ENCODE data around the gene NGEF. TPM values are rescaled to one million over a fixed set of nuclear protein-coding genes. Genes with fewer than 3 reads are reported as not detected.

NGEF gene
- total RNA-seq, 1 experiment from 2014 or later = 5.4 TPM

DNA sequence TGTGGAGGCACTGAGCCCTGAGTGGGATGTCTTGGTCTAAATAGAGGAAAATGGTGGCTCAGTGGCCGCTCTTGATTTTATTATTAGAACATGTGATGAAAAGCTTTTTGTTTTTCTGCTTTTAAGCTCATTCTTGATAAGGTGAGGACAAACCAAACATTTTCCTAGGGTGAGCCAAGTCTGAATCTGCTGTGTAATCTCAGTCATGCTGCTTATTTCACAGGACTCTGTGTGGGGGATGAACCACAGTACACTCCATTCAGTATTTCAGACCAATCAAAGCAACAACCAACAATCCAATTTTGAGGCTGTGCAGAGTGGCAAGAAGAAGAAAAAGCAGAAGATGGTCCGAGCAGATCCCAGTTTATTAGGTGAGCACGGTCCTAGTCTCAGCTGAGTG lies 163.0 kb downstream of the NGEF start:
- Mint-ChIP-seq H3K27me3 (ENCODE audit: low read depth) (no peaks in the 10 kb centered on the region), H3K4me1 (no peaks in the 10 kb centered on the region), H3K27ac (no peak overlapping the region), H3K36me3 (peaks cover 53% of the 10 kb centered on the region), H3K4me3 (no peak overlapping the region), H3K9me3 (no peaks in the 10 kb centered on the region)
- ChIA-PET CTCF (no interaction called here), POLR2A (no interaction called here)
- TF ChIP-seq, protein P1, sequence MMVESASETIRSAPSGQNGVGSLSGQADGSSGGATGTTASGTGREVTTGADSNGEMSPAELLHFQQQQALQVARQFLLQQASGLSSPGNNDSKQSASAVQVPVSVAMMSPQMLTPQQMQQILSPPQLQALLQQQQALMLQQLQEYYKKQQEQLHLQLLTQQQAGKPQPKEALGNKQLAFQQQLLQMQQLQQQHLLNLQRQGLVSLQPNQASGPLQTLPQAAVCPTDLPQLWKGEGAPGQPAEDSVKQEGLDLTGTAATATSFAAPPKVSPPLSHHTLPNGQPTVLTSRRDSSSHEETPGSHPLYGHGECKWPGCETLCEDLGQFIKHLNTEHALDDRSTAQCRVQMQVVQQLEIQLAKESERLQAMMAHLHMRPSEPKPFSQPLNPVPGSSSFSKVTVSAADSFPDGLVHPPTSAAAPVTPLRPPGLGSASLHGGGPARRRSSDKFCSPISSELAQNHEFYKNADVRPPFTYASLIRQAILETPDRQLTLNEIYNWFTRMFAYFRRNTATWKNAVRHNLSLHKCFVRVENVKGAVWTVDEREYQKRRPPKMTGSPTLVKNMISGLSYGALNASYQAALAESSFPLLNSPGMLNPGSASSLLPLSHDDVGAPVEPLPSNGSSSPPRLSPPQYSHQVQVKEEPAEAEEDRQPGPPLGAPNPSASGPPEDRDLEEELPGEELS (CRISPR knock-in tag; IDR thresholded peaks at IDR 0.05) = no peak
- TF ChIP-seq SMAD4 (CRISPR knock-in tag; IDR thresholded peaks at IDR 0.05) = no peak
- TF ChIP-seq MYBL2 (CRISPR knock-in tag; IDR thresholded peaks at IDR 0.05) = no peak
- no peak for TF ChIP-seq ZNF317 (CRISPR knock-in tag; IDR thresholded peaks at IDR 0.05; ENCODE audit: borderline replicate concordance, low read depth)
- no peak for TF ChIP-seq MLX (CRISPR knock-in tag; IDR thresholded peaks at IDR 0.05)
- TF ChIP-seq, protein P2, sequence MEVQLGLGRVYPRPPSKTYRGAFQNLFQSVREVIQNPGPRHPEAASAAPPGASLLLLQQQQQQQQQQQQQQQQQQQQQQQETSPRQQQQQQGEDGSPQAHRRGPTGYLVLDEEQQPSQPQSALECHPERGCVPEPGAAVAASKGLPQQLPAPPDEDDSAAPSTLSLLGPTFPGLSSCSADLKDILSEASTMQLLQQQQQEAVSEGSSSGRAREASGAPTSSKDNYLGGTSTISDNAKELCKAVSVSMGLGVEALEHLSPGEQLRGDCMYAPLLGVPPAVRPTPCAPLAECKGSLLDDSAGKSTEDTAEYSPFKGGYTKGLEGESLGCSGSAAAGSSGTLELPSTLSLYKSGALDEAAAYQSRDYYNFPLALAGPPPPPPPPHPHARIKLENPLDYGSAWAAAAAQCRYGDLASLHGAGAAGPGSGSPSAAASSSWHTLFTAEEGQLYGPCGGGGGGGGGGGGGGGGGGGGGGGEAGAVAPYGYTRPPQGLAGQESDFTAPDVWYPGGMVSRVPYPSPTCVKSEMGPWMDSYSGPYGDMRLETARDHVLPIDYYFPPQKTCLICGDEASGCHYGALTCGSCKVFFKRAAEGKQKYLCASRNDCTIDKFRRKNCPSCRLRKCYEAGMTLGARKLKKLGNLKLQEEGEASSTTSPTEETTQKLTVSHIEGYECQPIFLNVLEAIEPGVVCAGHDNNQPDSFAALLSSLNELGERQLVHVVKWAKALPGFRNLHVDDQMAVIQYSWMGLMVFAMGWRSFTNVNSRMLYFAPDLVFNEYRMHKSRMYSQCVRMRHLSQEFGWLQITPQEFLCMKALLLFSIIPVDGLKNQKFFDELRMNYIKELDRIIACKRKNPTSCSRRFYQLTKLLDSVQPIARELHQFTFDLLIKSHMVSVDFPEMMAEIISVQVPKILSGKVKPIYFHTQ (CRISPR knock-in tag; IDR thresholded peaks at IDR 0.05) = no peak
- no peak for TF ChIP-seq GABPB1 (CRISPR knock-in tag; IDR thresholded peaks at IDR 0.05)
- TF ChIP-seq NR2C2 (CRISPR knock-in tag; IDR thresholded peaks at IDR 0.05) = no peak
- TF ChIP-seq ATF2 (CRISPR knock-in tag; IDR thresholded peaks at IDR 0.05; ENCODE audit: borderline replicate concordance, low read depth) = no peak
- TF ChIP-seq IRF2 (CRISPR knock-in tag; IDR thresholded peaks at IDR 0.05; ENCODE audit: borderline replicate concordance, low read depth) = no peak
- TF ChIP-seq, protein P3, sequence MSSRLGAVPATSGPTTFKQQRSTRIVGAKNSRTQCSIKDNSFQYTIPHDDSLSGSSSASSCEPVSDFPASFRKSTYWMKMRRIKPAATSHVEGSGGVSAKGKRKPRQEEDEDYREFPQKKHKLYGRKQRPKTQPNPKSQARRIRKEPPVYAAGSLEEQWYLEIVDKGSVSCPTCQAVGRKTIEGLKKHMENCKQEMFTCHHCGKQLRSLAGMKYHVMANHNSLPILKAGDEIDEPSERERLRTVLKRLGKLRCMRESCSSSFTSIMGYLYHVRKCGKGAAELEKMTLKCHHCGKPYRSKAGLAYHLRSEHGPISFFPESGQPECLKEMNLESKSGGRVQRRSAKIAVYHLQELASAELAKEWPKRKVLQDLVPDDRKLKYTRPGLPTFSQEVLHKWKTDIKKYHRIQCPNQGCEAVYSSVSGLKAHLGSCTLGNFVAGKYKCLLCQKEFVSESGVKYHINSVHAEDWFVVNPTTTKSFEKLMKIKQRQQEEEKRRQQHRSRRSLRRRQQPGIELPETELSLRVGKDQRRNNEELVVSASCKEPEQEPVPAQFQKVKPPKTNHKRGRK (CRISPR knock-in tag; IDR thresholded peaks at IDR 0.05; ENCODE audit: borderline replicate concordance) = no peak
- TF ChIP-seq NFE2L1 (CRISPR knock-in tag; IDR thresholded peaks at IDR 0.05) = no peak
- TF ChIP-seq SOX15 (CRISPR knock-in tag; IDR thresholded peaks at IDR 0.05) = no peak
- TF ChIP-seq RORB (CRISPR knock-in tag; IDR thresholded peaks at IDR 0.05) = no peak
- no peak for TF ChIP-seq NFATC4 (CRISPR knock-in tag; IDR thresholded peaks at IDR 0.05)
- TF ChIP-seq GTF2I (CRISPR knock-in tag; conservative IDR thresholded peaks at IDR 0.05) = no peak
- no peak for TF ChIP-seq NFYB (CRISPR knock-in tag; conservative IDR thresholded peaks at IDR 0.05; ENCODE audit: low read depth)
- no peak for ATAC-seq
- DNase-seq (ENCODE audit: low spot score) = no peak

GRCh38 chr2:232846055-232846454 lies 167.0 kb downstream of the NGEF start:
- no peak for TF ChIP-seq ZNF121 (CRISPR knock-in tag; IDR thresholded peaks at IDR 0.05)
- TF ChIP-seq RELA (CRISPR knock-in tag; IDR thresholded peaks at IDR 0.05; ENCODE audit: borderline replicate concordance) = no peak
- TF ChIP-seq, protein P4, sequence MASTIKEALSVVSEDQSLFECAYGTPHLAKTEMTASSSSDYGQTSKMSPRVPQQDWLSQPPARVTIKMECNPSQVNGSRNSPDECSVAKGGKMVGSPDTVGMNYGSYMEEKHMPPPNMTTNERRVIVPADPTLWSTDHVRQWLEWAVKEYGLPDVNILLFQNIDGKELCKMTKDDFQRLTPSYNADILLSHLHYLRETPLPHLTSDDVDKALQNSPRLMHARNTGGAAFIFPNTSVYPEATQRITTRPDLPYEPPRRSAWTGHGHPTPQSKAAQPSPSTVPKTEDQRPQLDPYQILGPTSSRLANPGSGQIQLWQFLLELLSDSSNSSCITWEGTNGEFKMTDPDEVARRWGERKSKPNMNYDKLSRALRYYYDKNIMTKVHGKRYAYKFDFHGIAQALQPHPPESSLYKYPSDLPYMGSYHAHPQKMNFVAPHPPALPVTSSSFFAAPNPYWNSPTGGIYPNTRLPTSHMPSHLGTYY (CRISPR knock-in tag; IDR thresholded peaks at IDR 0.05) = no peak
- TF ChIP-seq, protein P5, sequence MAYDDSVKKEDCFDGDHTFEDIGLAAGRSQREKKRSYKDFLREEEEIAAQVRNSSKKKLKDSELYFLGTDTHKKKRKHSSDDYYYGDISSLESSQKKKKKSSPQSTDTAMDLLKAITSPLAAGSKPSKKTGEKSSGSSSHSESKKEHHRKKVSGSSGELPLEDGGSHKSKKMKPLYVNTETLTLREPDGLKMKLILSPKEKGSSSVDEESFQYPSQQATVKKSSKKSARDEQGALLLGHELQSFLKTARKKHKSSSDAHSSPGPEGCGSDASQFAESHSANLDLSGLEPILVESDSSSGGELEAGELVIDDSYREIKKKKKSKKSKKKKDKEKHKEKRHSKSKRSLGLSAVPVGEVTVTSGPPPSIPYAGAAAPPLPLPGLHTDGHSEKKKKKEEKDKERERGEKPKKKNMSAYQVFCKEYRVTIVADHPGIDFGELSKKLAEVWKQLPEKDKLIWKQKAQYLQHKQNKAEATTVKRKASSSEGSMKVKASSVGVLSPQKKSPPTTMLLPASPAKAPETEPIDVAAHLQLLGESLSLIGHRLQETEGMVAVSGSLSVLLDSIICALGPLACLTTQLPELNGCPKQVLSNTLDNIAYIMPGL (CRISPR knock-in tag; IDR thresholded peaks at IDR 0.05) = no peak
- Mint-ChIP-seq H3K4me3 (no peak overlapping the region), H3K36me3 (peaks cover 64% of the 10 kb centered on the region), H3K27ac (no peak overlapping the region), H3K27me3 (ENCODE audit: low read depth) (no peaks in the 10 kb centered on the region), H3K9me3 (no peaks in the 10 kb centered on the region), H3K4me1 (no peaks in the 10 kb centered on the region)
- POLR2A ChIA-PET = no interaction called here
- ATAC-seq = no peak
- no peak for DNase-seq (ENCODE audit: low spot score)
- CTCF ChIA-PET = no interaction called here
